OCI-LY1 (cell line): ENCODE results near the gene RASD2.

Experiments
- H2AFZ ChIP-seq: fragments of 200-600 bp; sonication (generic), shearing (Covaris generic); 2 replicates; pipeline ENCODE4 v1.6.0; 2014; ENCODE audit warnings: antibody characterized with exemption, mild to moderate bottlenecking, low read length
- H3F3A ChIP-seq: fragments of 200-600 bp; sonication (generic), shearing (Covaris generic); 2 replicates; pipeline ENCODE4 v1.6.0; 2014; ENCODE audit warnings: mild to moderate bottlenecking, antibody characterized with exemption, low read length, moderate library complexity; ENCODE audit not compliant: insufficient read depth
- H3K27ac ChIP-seq: fragments of 200-600 bp; sonication (generic); 2 replicates; pipeline ENCODE4 v1.5.1; 2014; ENCODE audit warnings: low read length, mixed run types, mild to moderate bottlenecking, low read depth; ENCODE audit not compliant: poor library complexity, severe bottlenecking
- H3K27me3 ChIP-seq: fragments of 200-600 bp; sonication (generic); 2 replicates; pipeline ENCODE4 v1.6.0; 2014; ENCODE audit warnings: antibody characterized with exemption, mild to moderate bottlenecking, low read length, moderate library complexity; ENCODE audit not compliant: insufficient read depth
- H3K36me3 ChIP-seq: fragments of 200-600 bp; sonication (generic); 2 replicates; pipeline ENCODE4 v1.6.1; 2014; ENCODE audit warnings: mild to moderate bottlenecking, antibody characterized with exemption, low read length, moderate library complexity, mixed read lengths; ENCODE audit not compliant: insufficient read depth
- H3K4me1 ChIP-seq: fragments of 200-600 bp; sonication (generic); 2 replicates; pipeline ENCODE4 v1.5.1; 2014; ENCODE audit warnings: mild to moderate bottlenecking, low read length, moderate library complexity; ENCODE audit not compliant: insufficient read depth, severe bottlenecking
- H3K4me2 ChIP-seq: fragments of 200-600 bp; sonication (generic), shearing (Covaris generic); 2 replicates; pipeline ENCODE4 v1.6.1; 2014; ENCODE audit warnings: low read length
- H3K4me3 ChIP-seq: fragments of 200-600 bp; sonication (generic); 2 replicates; pipeline ENCODE4 v1.5.1; 2014; ENCODE audit warnings: low read length, low read depth, mild to moderate bottlenecking, mixed read lengths; ENCODE audit not compliant: poor library complexity, severe bottlenecking
- H3K79me2 ChIP-seq: fragments of 200-600 bp; shearing (Covaris generic); 2 replicates; pipeline ENCODE4 v1.6.1; 2016; ENCODE audit warnings: mixed run types, low read length, mixed read lengths; ENCODE audit not compliant: insufficient read depth
- H3K9ac ChIP-seq: fragments of 200-600 bp; sonication (generic), shearing (Covaris generic); 2 replicates; pipeline ENCODE4 v1.6.1; 2014; ENCODE audit warnings: mild to moderate bottlenecking, low read length, mixed read lengths
- H3K9me2 ChIP-seq: fragments of 200-600 bp; sonication (generic), shearing (Covaris generic); 2 replicates; pipeline ENCODE4 v1.6.1; 2014; ENCODE audit warnings: low read depth, mild to moderate bottlenecking, low read length, mixed read lengths
- H3K9me3 ChIP-seq: fragments of 200-600 bp; shearing (Covaris generic); 2 replicates; pipeline ENCODE4 v1.6.1; 2014; ENCODE audit warnings: low read length, mixed read lengths
- H4K20me1 ChIP-seq: fragments of 200-600 bp; sonication (generic), shearing (Covaris generic); 2 replicates; pipeline ENCODE4 v1.6.0; 2016; ENCODE audit warnings: mild to moderate bottlenecking, low read length; ENCODE audit not compliant: insufficient read depth
- EZH2 ChIP-seq: fragments of 200-600 bp; sonication (generic), shearing (Covaris generic); IDR thresholded peaks from 2 replicates; pipeline ENCODE4 v1.8.0; 2017; ENCODE audit warnings: borderline replicate concordance, mixed run types, mild to moderate bottlenecking, antibody characterized with exemption, low read length, moderate library complexity, mixed read lengths
- TF ChIP-seq, protein P1 (sequence below): fragments of 200-600 bp; sonication (generic), shearing (Covaris generic); IDR thresholded peaks from 2 replicates; pipeline ENCODE4 v1.5.1; 2017; ENCODE audit warnings: mild to moderate bottlenecking, antibody characterized with exemption, low read length, moderate library complexity, mixed read lengths

Gene RASD2

DNA sequence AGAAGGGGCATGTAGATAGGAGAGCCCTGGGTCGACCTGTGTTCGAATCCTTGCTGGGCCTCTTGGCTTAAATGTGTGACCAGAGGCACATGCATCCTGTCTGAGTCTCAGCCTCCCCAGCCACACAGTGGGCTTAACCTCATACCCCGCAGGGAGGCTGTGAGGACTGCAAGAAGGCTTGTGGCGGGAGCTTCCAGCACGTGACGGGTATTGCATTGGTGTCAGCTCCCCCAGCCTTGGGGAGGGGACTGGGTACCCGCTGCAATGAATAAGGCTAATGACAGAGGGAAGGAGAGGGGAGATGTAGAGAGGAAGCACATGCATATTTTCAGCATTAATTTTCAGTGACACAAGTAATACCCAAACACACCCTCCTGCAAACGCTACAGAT lies 8.1 kb downstream of the RASD2 start:
- Histone ChIP-seq H3K9me3 (no peaks in the 10 kb centered on the region), H3K4me3 (no peak overlapping the region), H3K27ac (no peak overlapping the region), H4K20me1 (no peaks in the 10 kb centered on the region), H3K4me1 (peaks cover 6% of the 10 kb centered on the region), H3K36me3 (no peaks in the 10 kb centered on the region), H3K9me2 (no peaks in the 10 kb centered on the region), H3K9ac (no peak overlapping the region), H3K4me2 (no peak overlapping the region), H2AFZ (no peak overlapping the region), H3K27me3 (peaks cover 5% of the 10 kb centered on the region), H3K79me2 (no peaks in the 10 kb centered on the region), H3F3A (no peaks in the 10 kb centered on the region)
- TF ChIP-seq, protein P1, sequence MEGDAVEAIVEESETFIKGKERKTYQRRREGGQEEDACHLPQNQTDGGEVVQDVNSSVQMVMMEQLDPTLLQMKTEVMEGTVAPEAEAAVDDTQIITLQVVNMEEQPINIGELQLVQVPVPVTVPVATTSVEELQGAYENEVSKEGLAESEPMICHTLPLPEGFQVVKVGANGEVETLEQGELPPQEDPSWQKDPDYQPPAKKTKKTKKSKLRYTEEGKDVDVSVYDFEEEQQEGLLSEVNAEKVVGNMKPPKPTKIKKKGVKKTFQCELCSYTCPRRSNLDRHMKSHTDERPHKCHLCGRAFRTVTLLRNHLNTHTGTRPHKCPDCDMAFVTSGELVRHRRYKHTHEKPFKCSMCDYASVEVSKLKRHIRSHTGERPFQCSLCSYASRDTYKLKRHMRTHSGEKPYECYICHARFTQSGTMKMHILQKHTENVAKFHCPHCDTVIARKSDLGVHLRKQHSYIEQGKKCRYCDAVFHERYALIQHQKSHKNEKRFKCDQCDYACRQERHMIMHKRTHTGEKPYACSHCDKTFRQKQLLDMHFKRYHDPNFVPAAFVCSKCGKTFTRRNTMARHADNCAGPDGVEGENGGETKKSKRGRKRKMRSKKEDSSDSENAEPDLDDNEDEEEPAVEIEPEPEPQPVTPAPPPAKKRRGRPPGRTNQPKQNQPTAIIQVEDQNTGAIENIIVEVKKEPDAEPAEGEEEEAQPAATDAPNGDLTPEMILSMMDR, result 0 out of 2 replicates have a peak, but pooled peaks have one; percentile 9
- no peak for TF ChIP-seq EZH2

GRCh38 chr22:35549328-35549727 lies 8.7 kb downstream of the RASD2 start:
- H3F3A ChIP-seq, result no peaks in the 10 kb centered on the region

GRCh38 chr22:35551549-35552177 lies 11.0 kb downstream of the RASD2 start:
- Histone ChIP-seq H3K27me3 (peaks cover 14% of the 10 kb centered on the region), H3K36me3 (no peaks in the 10 kb centered on the region), H3K27ac (no peak overlapping the region), H4K20me1 (no peaks in the 10 kb centered on the region), H3F3A (no peaks in the 10 kb centered on the region), H3K4me1 (peaks cover 6% of the 10 kb centered on the region), H3K9me3 (no peaks in the 10 kb centered on the region), H3K79me2 (no peaks in the 10 kb centered on the region), H3K9ac (no peak overlapping the region), H3K4me3 (no peak overlapping the region), H3K9me2 (no peaks in the 10 kb centered on the region), H3K4me2 (no peak overlapping the region), H2AFZ (no peak overlapping the region)
- TF ChIP-seq, protein P1, result no peak
- TF ChIP-seq EZH2, result no peak

More at GRCh38 chr22:35549328-35549727, 8.7 kb downstream of the RASD2 start:
- H2AFZ ChIP-seq, result no peak overlapping the region
- no peaks in the 10 kb centered on the region for H3K9me3 ChIP-seq
- H3K9ac ChIP-seq, result no peak overlapping the region
- no peak overlapping the region for H3K27ac ChIP-seq
- no peaks in the 10 kb centered on the region for H4K20me1 ChIP-seq
- no peak for TF ChIP-seq EZH2
- TF ChIP-seq, protein P1, result no peak
- no peak overlapping the region for H3K4me3 ChIP-seq
- peaks cover 5% of the 10 kb centered on the region for H3K27me3 ChIP-seq
- H3K4me2 ChIP-seq, result no peak overlapping the region
- no peaks in the 10 kb centered on the region for H3K79me2 ChIP-seq
- no peaks in the 10 kb centered on the region for H3K9me2 ChIP-seq
- peaks cover 6% of the 10 kb centered on the region for H3K4me1 ChIP-seq
- no peaks in the 10 kb centered on the region for H3K36me3 ChIP-seq
